Loucy (cell line): Measurements from ENCODE around the gene ATP5F1B.

Experiments used
- H2AFZ ChIP-seq: fragments of 200-600 bp; sonication (generic); 2 replicates; pipeline ENCODE4 v1.6.0; 2016; ENCODE audit warnings: antibody characterized with exemption, mild to moderate bottlenecking, low read length, moderate library complexity
- H3F3A ChIP-seq: fragments of 200-600 bp; 2 replicates; pipeline ENCODE4 v1.6.0; 2016; ENCODE audit warnings: antibody characterized with exemption, low read depth, mild to moderate bottlenecking
- H3K27me3 ChIP-seq: fragments of 200-600 bp; sonication (generic); 2 replicates; pipeline ENCODE4 v1.6.1; 2014; ENCODE audit warnings: low read length, mild to moderate bottlenecking; ENCODE audit not compliant: insufficient read depth, poor library complexity, severe bottlenecking
- H3K36me3 ChIP-seq: fragments of 200-600 bp; sonication (generic); 2 replicates; pipeline ENCODE4 v1.6.1; 2016; ENCODE audit warnings: low read length; ENCODE audit not compliant: insufficient read depth
- H3K4me1 ChIP-seq: fragments of 200-600 bp; sonication (generic); 2 replicates; pipeline ENCODE4 v1.5.1; 2014; ENCODE audit warnings: low read length, mild to moderate bottlenecking; ENCODE audit not compliant: insufficient read depth, poor library complexity, severe bottlenecking
- H3K4me2 ChIP-seq: fragments of 200-600 bp; sonication (generic); 2 replicates; pipeline ENCODE4 v1.6.0; 2014; ENCODE audit warnings: antibody characterized with exemption, low read length, low read depth, mild to moderate bottlenecking; ENCODE audit not compliant: poor library complexity, severe bottlenecking
- H3K4me3 ChIP-seq: fragments of 200-600 bp; sonication (generic); 2 replicates; pipeline ENCODE4 v1.5.1; 2014; ENCODE audit warnings: low read length, mild to moderate bottlenecking, mixed read lengths; ENCODE audit not compliant: poor library complexity, severe bottlenecking
- H3K79me2 ChIP-seq: fragments of 200-600 bp; sonication (generic); 2 replicates; pipeline ENCODE4 v1.6.1; 2014; ENCODE audit warnings: low read length; ENCODE audit not compliant: insufficient read depth
- H3K9ac ChIP-seq: fragments of 200-600 bp; sonication (generic); 2 replicates; pipeline ENCODE4 v1.6.0; 2014; ENCODE audit warnings: mild to moderate bottlenecking, low read depth, low read length, moderate library complexity; ENCODE audit not compliant: poor library complexity, severe bottlenecking
- H3K9me2 ChIP-seq: fragments of 200-600 bp; sonication (generic); replicated peaks from 2 replicates; pipeline ENCODE4 v1.6.1; 2016; ENCODE audit warnings: low read depth, low read length, mixed read lengths
- H3K9me3 ChIP-seq: fragments of 200-600 bp; sonication (generic); 2 replicates; pipeline ENCODE4 v1.6.1; 2014; ENCODE audit warnings: mild to moderate bottlenecking, antibody characterized with exemption, low read length, low read depth; ENCODE audit not compliant: insufficient read depth
- H4K20me1 ChIP-seq: fragments of 200-600 bp; sonication (generic); 2 replicates; pipeline ENCODE4 v1.6.0; 2014; ENCODE audit warnings: antibody characterized with exemption, low read length, mild to moderate bottlenecking; ENCODE audit not compliant: insufficient read depth, poor library complexity, severe bottlenecking
- CTCF ChIP-seq: fragments of 200-600 bp; sonication (generic); conservative IDR thresholded peaks from 2 replicates; pipeline ENCODE4 v1.5.1; 2014; ENCODE audit warnings: mild to moderate bottlenecking, antibody characterized with exemption, low read length
- EZH2phosphoT487 ChIP-seq: fragments of 200-600 bp; IDR thresholded peaks from 2 replicates; pipeline ENCODE4 v1.6.1; 2018; ENCODE audit warnings: antibody characterized with exemption, mild to moderate bottlenecking, moderate library complexity, borderline replicate concordance

ATP5F1B gene

DNA sequence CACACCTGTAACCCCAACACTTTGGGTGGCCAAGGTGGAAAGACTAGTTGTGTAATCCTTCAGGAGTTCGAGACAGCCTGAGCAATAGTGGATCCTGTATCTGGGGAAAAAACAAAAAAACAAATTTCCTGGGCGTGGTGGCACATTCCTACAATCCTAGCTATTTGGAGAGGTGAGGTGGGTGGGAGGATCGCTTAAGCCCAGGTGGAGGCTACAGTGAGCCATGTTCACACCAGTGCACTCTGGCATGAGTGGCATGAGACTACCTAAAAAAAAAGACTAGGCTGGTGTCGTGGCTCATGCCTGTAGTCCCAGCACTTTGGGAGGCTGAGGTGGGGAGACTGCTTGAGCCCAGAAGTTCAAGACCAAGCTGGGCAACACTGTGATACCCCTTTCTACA is 25.1 kb upstream of the ATP5F1B start:
- Histone ChIP-seq H3K27me3 (no peaks in the 10 kb centered on the region), H3F3A (no peaks in the 10 kb centered on the region), H3K4me1 (no peaks in the 10 kb centered on the region), H2AFZ (no peak overlapping the region), H3K79me2 (peaks cover 84% of the 10 kb centered on the region), H4K20me1 (peaks cover 59% of the 10 kb centered on the region), H3K9ac (no peak overlapping the region), H3K4me3 (no peak overlapping the region), H3K4me2 (no peak overlapping the region), H3K9me3 (no peaks in the 10 kb centered on the region), H3K36me3 (peaks cover 77% of the 10 kb centered on the region), H3K9me2 (no peaks in the 10 kb centered on the region)
- no peak for TF ChIP-seq EZH2phosphoT487

- no peaks in the 10 kb centered on the region for H3K4me1 ChIP-seq
- H2AFZ ChIP-seq = no peak overlapping the region
- peaks cover 57% of the 10 kb centered on the region for H3K79me2 ChIP-seq
- H3F3A ChIP-seq = peaks cover 3% of the 10 kb centered on the region; the same call in 1 of the 2 replicates
- TF ChIP-seq CTCF = no peak
- TF ChIP-seq EZH2phosphoT487 = no peak
- H3K4me2 ChIP-seq = no peak overlapping the region
- H3K4me3 ChIP-seq = no peak overlapping the region
- peaks cover 40% of the 10 kb centered on the region for H4K20me1 ChIP-seq
- no peaks in the 10 kb centered on the region for H3K9me2 ChIP-seq
- H3K36me3 ChIP-seq = peaks cover 98% of the 10 kb centered on the region
- H3K27me3 ChIP-seq = no peaks in the 10 kb centered on the region
- H3K9ac ChIP-seq = no peak overlapping the region
- H3K9me3 ChIP-seq = no peaks in the 10 kb centered on the region
Measured at GRCh38 chr12:56668197-56668457, 22.3 kb upstream of the ATP5F1B start.

GRCh38 chr12:56661979-56662638 is 16.3 kb upstream of the ATP5F1B start:
- Histone ChIP-seq H3K4me3 (no peak overlapping the region), H3K79me2 (peaks cover 2% of the 10 kb centered on the region; the same call in 1 of the 2 replicates), H3K4me2 (no peak overlapping the region), H3K9me3 (no peaks in the 10 kb centered on the region), H3K4me1 (no peaks in the 10 kb centered on the region), H2AFZ (no peak overlapping the region), H3K27me3 (no peaks in the 10 kb centered on the region), H3K9me2 (no peaks in the 10 kb centered on the region), H3K36me3 (peaks cover 49% of the 10 kb centered on the region), H3F3A (peaks cover 3% of the 10 kb centered on the region; the same call in 1 of the 2 replicates), H3K9ac (no peak overlapping the region), H4K20me1 (no peaks in the 10 kb centered on the region)
- TF ChIP-seq CTCF (no peak), EZH2phosphoT487 (no peak)

GRCh38 chr12:56661560-56661959 is 15.8 kb upstream of the ATP5F1B start:
- no peak for TF ChIP-seq CTCF
- TF ChIP-seq EZH2phosphoT487 = no peak
- H3F3A ChIP-seq = peaks cover 3% of the 10 kb centered on the region; the same call in 1 of the 2 replicates

More at GRCh38 chr12:56661560-56661959, 15.8 kb upstream of the ATP5F1B start:
- no peak overlapping the region for H3K4me2 ChIP-seq
- H3K9ac ChIP-seq = no peak overlapping the region
- no peak overlapping the region for H3K4me3 ChIP-seq
- no peaks in the 10 kb centered on the region for H4K20me1 ChIP-seq
- no peaks in the 10 kb centered on the region for H3K27me3 ChIP-seq
- peaks cover 44% of the 10 kb centered on the region for H3K36me3 ChIP-seq
- no peaks in the 10 kb centered on the region for H3K79me2 ChIP-seq
- H3K4me1 ChIP-seq = no peaks in the 10 kb centered on the region
- H3K9me2 ChIP-seq = no peaks in the 10 kb centered on the region
- no peak overlapping the region for H2AFZ ChIP-seq
- H3K9me3 ChIP-seq = no peaks in the 10 kb centered on the region
